ENCODE results near the gene COPRS.

DNA sequence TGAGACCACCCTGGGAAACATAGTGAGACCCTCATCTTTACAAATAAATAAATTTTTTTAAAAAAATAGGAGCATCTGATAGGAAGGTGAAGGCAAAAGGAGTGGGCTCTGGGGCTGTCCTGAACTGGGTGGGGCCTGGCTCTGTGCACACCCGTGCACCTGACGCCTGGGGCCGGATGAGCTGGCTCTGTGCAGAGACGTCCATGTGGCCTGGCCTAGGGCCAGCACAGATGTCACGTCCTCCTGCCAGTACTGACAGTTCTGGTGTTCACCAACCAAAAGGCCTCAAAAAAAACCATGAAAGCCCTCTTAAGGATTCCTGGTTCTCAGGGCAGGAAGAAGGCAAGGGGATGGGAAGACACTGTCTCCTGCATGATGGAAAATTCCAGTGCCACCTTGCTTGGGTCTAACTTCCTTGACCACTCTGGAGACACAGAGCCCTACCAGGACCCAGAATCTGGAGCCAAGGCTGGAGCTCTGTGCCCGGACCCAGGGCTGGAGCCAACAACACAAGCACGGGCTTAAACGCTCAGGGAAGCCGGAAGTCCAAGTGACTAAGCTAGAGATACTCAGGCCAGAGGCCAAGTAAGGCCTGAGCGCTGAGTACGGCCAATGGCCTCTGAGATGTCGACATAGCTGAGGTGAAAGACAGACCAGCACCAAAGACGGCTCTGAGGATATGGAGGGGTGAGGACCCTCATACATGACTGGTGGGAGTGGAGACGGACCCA is 32.9 kb downstream of the COPRS start:
- TF ChIP-seq, protein P1, sequence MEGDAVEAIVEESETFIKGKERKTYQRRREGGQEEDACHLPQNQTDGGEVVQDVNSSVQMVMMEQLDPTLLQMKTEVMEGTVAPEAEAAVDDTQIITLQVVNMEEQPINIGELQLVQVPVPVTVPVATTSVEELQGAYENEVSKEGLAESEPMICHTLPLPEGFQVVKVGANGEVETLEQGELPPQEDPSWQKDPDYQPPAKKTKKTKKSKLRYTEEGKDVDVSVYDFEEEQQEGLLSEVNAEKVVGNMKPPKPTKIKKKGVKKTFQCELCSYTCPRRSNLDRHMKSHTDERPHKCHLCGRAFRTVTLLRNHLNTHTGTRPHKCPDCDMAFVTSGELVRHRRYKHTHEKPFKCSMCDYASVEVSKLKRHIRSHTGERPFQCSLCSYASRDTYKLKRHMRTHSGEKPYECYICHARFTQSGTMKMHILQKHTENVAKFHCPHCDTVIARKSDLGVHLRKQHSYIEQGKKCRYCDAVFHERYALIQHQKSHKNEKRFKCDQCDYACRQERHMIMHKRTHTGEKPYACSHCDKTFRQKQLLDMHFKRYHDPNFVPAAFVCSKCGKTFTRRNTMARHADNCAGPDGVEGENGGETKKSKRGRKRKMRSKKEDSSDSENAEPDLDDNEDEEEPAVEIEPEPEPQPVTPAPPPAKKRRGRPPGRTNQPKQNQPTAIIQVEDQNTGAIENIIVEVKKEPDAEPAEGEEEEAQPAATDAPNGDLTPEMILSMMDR (IDR thresholded peaks at IDR 0.05; ENCODE audit: low read depth, low read length), result no peak
- TF ChIP-seq POLR2A (IDR thresholded peaks at IDR 0.05; ENCODE audit: extremely low read depth, insufficient read length), result no peak

Data from NB4 (cell line).